H1 (cell line): ENCODE measurements around the gene SYT2. TPM values are rescaled to one million over a fixed set of nuclear protein-coding genes. Genes with fewer than 3 reads are reported as not detected.
"Not testable (repeated sequence)": the region's sequence is repeated elsewhere in the genome, so short reads cannot be mapped to it uniquely, and the experiment has no call there.

Experiments
- CTCF ChIA-PET: fragments of 300-600 bp; sonication (Branson Sonifier 250); formaldehyde crosslinking; loops from one replicate; lab custom pipeline; 2021; ENCODE audit not compliant: partially characterized antibody; lab: Charles Lee
- POLR2A ChIA-PET: fragments of 300-600 bp; sonication (Branson Sonifier 250); formaldehyde crosslinking; loops from one replicate; lab custom pipeline; 2021; ENCODE audit warnings: inconsistent platforms; ENCODE audit not compliant: partially characterized antibody; lab: Charles Lee
- DNase-seq, 2 experiments: peaks; one replicate each; pipeline versions ENCODE4 v3.0.0 to v3.0.0-alpha.2; 2010 to 2022; ENCODE audit warnings: low spot score in 2 of 2, low read depth in 1 of 2, mixed read lengths in 1 of 2
- FAIRE-seq: peaks from 2 replicates; lab custom pipeline; 2011; peaks lifted over from hg19 to GRCh38; lab: Jason Lieb, UNC
- H2AFZ ChIP-seq: 2 replicates; pipeline ENCODE4 v1.8.1; 2012; ENCODE audit warnings: low read length, inconsistent platforms
- H2AK5ac ChIP-seq: 2 replicates; pipeline ENCODE4 v1.6.1; 2013; ENCODE audit warnings: low read depth, low read length
- H2BK120ac ChIP-seq: replicated peaks from 2 replicates; pipeline ENCODE3; 2013; ENCODE audit warnings: low read depth, low read length, inconsistent platforms
- H2BK12ac ChIP-seq: 2 replicates; pipeline ENCODE4 v1.6.1; 2013; ENCODE audit warnings: low read depth, low read length
- H2BK15ac ChIP-seq: 2 replicates; pipeline ENCODE4 v1.6.1; 2013; ENCODE audit warnings: low read length
- H2BK20ac ChIP-seq: 2 replicates; pipeline ENCODE4 v1.6.1; 2013; ENCODE audit warnings: low read length
- H2BK5ac ChIP-seq: 2 replicates; pipeline ENCODE4 v1.6.1; 2013; ENCODE audit warnings: low read depth, low read length
- H3K14ac ChIP-seq: 2 replicates; pipeline ENCODE4 v1.6.1; 2013; ENCODE audit warnings: inconsistent platforms; ENCODE audit not compliant: insufficient read length
- H3K18ac ChIP-seq: 2 replicates; pipeline ENCODE4 v1.6.1; 2013; ENCODE audit warnings: low read length; ENCODE audit errors: extremely low read depth
- H3K23ac ChIP-seq: 2 replicates; pipeline ENCODE4 v1.6.1; 2013; ENCODE audit warnings: inconsistent platforms; ENCODE audit not compliant: insufficient read length
- H3K23me2 ChIP-seq: 2 replicates; pipeline ENCODE4 v1.6.1; 2013; ENCODE audit warnings: low read depth, low read length
- H3K27ac ChIP-seq: 2 replicates; pipeline ENCODE4 v1.6.1; 2011; ENCODE audit warnings: low read depth, low read length, inconsistent platforms
- H3K27me3 ChIP-seq, 4 experiments: replicated peaks in 1 of 4; 1 replicate in 1 of 4; 2 replicates in 3 of 4; pipeline versions ENCODE4 v1.6.1 to v1.8.1; 2011 to 2013; ENCODE audit warnings: low read length in 3 of 4, mild to moderate bottlenecking in 3 of 4, inconsistent platforms in 2 of 4, mixed read lengths in 2 of 4, moderate library complexity in 1 of 4; ENCODE audit not compliant: control insufficient read depth in 3 of 4, insufficient read depth in 3 of 4; ENCODE audit errors: extremely low read depth in 1 of 4
- H3K36me3 ChIP-seq, 4 experiments: 2 replicates each; pipeline versions ENCODE4 v1.6.1 to v1.8.1; 2011 to 2013; ENCODE audit warnings: mild to moderate bottlenecking in 4 of 4, low read length in 3 of 4, moderate library complexity in 2 of 4, control low read depth in 1 of 4, inconsistent platforms in 1 of 4; ENCODE audit not compliant: insufficient read depth in 4 of 4, control insufficient read depth in 2 of 4
- H3K4ac ChIP-seq: replicated peaks from 2 replicates; pipeline ENCODE3; 2013; ENCODE audit warnings: low read length, low read depth, mixed read lengths, inconsistent platforms; ENCODE audit not compliant: insufficient read length
- H3K4me1 ChIP-seq, 4 experiments: replicated peaks in 1 of 4; 1 replicate in 1 of 4; 2 replicates in 3 of 4; pipeline versions ENCODE4 v1.6.1 to v1.8.1; 2011 to 2013; ENCODE audit warnings: low read length in 3 of 4, inconsistent platforms in 2 of 4, mixed read lengths in 1 of 4; ENCODE audit not compliant: insufficient read depth in 4 of 4, control insufficient read depth in 3 of 4
- H3K4me2 ChIP-seq, 2 experiments: 2 replicates each; pipeline versions ENCODE4 v1.6.1 to v1.8.1; 2011 to 2013; ENCODE audit warnings: low read depth in 2 of 2, low read length in 2 of 2, control low read depth in 1 of 2, inconsistent platforms in 1 of 2, mild to moderate bottlenecking in 1 of 2; ENCODE audit not compliant: insufficient read depth in 1 of 2
- H3K4me3 ChIP-seq, 4 experiments: fragments of 200-600, 300-600 bp in 1 of 4; sonication (generic), shearing (Covaris generic), sonication (Bioruptor Twin) in 1 of 4; 2 replicates each; pipeline versions ENCODE4 v1.5.1 to v1.8.1; 2011 to 2016; ENCODE audit warnings: low read length in 4 of 4, low read depth in 3 of 4, control low read depth in 2 of 4, inconsistent platforms in 2 of 4, mild to moderate bottlenecking in 2 of 4, mixed read lengths in 1 of 4, moderate library complexity in 1 of 4; ENCODE audit not compliant: insufficient read depth in 2 of 4; ENCODE audit errors: extremely low read depth in 1 of 4
- H3K56ac ChIP-seq: replicated peaks from 2 replicates; pipeline ENCODE3; 2013; ENCODE audit warnings: low read depth, mild to moderate bottlenecking, mixed read lengths, low read length, inconsistent platforms; ENCODE audit not compliant: insufficient read length
- H3K79me1 ChIP-seq: 2 replicates; pipeline ENCODE4 v1.6.1; 2013; ENCODE audit warnings: low read depth, low read length, control low read depth
- H3K79me2 ChIP-seq, 2 experiments: 2 replicates each; pipeline versions ENCODE4 v1.6.1 to v1.8.1; 2012 to 2013; ENCODE audit warnings: low read length in 2 of 2, mild to moderate bottlenecking in 2 of 2, inconsistent platforms in 1 of 2; ENCODE audit not compliant: insufficient read depth in 2 of 2, control insufficient read depth in 1 of 2
- H3K9ac ChIP-seq, 4 experiments: replicated peaks in 1 of 4; 1 replicate in 1 of 4; 2 replicates in 3 of 4; pipeline versions ENCODE4 v1.6.1 to v1.8.1; 2011 to 2013; ENCODE audit warnings: low read depth in 3 of 4, low read length in 3 of 4, control low read depth in 2 of 4, mild to moderate bottlenecking in 2 of 4, moderate library complexity in 2 of 4, inconsistent platforms in 1 of 4; ENCODE audit errors: extremely low read depth in 1 of 4
- H3K9me3 ChIP-seq, 2 experiments: 2 replicates each; pipeline versions ENCODE4 v1.6.1 to v1.8.1; 2012 to 2013; ENCODE audit warnings: mild to moderate bottlenecking in 2 of 2, moderate library complexity in 2 of 2, control low read depth in 1 of 2, inconsistent platforms in 1 of 2, low read depth in 1 of 2, low read length in 1 of 2, mixed read lengths in 1 of 2; ENCODE audit not compliant: insufficient read depth in 2 of 2
- H4K20me1 ChIP-seq, 2 experiments: replicated peaks in 1 of 2; 2 replicates each; pipeline versions ENCODE3 to v1.8.1; 2011 to 2013; ENCODE audit warnings: inconsistent platforms in 2 of 2, low read length in 2 of 2, mild to moderate bottlenecking in 1 of 2; ENCODE audit not compliant: insufficient read depth in 2 of 2, control insufficient read depth in 1 of 2
- H4K5ac ChIP-seq: 2 replicates; pipeline ENCODE4 v1.6.1; 2013; ENCODE audit warnings: low read length, low read depth, mixed read lengths, inconsistent platforms; ENCODE audit not compliant: insufficient read length
- H4K8ac ChIP-seq: 2 replicates; pipeline ENCODE4 v1.8.0; 2013; ENCODE audit warnings: mild to moderate bottlenecking, moderate library complexity, low read length, inconsistent platforms; ENCODE audit not compliant: insufficient read depth; ENCODE audit errors: extremely low read depth
- H4K91ac ChIP-seq: replicated peaks from 2 replicates; pipeline ENCODE3; 2013; ENCODE audit warnings: low read length, mixed read lengths, inconsistent platforms; ENCODE audit not compliant: insufficient read length
- CHD1 ChIP-seq: IDR thresholded peaks from 2 replicates; pipeline ENCODE4 v1.6.1; 2012; ENCODE audit warnings: low read depth, low read length, improper control_type of control experiment
- SP1 ChIP-seq: IDR thresholded peaks from 2 replicates; pipeline ENCODE4 v1.6.1; 2011; ENCODE audit warnings: low read depth, low read length
- WGBS, 2 experiments: shearing (Covaris generic) in 1 of 2; methylation state at CpG; one replicate each; pipeline versions ENCODE4 v1.1.6 to v1.1.7; 2013 to 2015; ENCODE audit warnings: low lambda C conversion rate in 2 of 2, mixed read lengths in 2 of 2, inconsistent platforms in 1 of 2, low coverage in 1 of 2, missing lambda C conversion rate in 1 of 2; ENCODE audit not compliant: insufficient replicate concordance in 2 of 2, insufficient coverage in 1 of 2, insufficient read length in 1 of 2; ENCODE audit errors: extremely low coverage in 1 of 2, missing lambda C conversion rate in 1 of 2; 5-methylcytosine and 5-hydroxymethylcytosine counted together
- polyA plus RNA-seq, 7 experiments: library from polyadenylated mRNA; depleted of rRNA in 3 of 7; stranded (reverse) in 5 of 7; unstranded in 2 of 7; fragments of >200 nt in 5 of 7; fragments of 200-250 nt in 2 of 7; gene quantifications; 1 replicate in 5 of 7; 2 replicates in 1 of 7; 4 replicates in 1 of 7; pipeline versions ENCODE4 v1.2.1 to v1.2.3, GENCODE V29; 2011 to 2013; ENCODE audit warnings: missing spikeins in 2 of 7, mixed read lengths in 2 of 7
- total RNA-seq: library from RNA; stranded (reverse); fragmentation: NEBNext Ultra II Directional; extraction: Animal tissue kit (Norgen Biotek cat#: 25700); gene quantifications from 2 replicates; pipeline ENCODE4 v1.2.1, GENCODE V29; 2021
- TF ChIP-seq, protein P1 (sequence below): IDR thresholded peaks from 2 replicates; pipeline ENCODE4 v1.6.1; 2012; ENCODE audit warnings: low read length, inconsistent platforms

SYT2 gene
- total and polyA plus RNA-seq, 2 of the 8 experiments (the other 6 are each of a cell fraction or from before 2014, with no cell fraction given): 2.8 to 11.0 TPM

DNA sequence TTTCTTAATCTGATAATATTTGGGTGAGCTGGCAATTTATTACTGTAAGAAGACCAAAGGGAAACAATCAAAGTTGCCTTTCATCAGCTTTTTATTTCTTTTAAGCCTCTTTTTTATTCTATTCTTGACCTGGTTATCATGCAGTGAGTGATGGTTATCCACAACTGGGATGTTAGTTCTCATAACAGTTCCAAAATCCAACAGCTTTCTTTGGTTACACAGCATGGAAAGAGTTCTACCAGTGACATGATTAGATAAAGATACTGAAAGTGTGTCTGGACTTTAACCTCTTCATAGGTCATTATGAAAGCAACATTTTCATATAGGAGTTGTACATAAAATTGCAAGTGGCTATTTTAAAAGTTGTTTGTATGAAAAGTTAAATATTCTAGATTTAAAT, 163.0 kb downstream of the SYT2 start (continued):
- TF ChIP-seq CHD1 (no peak), SP1 (no peak)
- TF ChIP-seq, protein P1, sequence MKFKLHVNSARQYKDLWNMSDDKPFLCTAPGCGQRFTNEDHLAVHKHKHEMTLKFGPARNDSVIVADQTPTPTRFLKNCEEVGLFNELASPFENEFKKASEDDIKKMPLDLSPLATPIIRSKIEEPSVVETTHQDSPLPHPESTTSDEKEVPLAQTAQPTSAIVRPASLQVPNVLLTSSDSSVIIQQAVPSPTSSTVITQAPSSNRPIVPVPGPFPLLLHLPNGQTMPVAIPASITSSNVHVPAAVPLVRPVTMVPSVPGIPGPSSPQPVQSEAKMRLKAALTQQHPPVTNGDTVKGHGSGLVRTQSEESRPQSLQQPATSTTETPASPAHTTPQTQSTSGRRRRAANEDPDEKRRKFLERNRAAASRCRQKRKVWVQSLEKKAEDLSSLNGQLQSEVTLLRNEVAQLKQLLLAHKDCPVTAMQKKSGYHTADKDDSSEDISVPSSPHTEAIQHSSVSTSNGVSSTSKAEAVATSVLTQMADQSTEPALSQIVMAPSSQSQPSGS: no peak
- TF ChIP-seq, all 59 proteins: peak for 0

DNA sequence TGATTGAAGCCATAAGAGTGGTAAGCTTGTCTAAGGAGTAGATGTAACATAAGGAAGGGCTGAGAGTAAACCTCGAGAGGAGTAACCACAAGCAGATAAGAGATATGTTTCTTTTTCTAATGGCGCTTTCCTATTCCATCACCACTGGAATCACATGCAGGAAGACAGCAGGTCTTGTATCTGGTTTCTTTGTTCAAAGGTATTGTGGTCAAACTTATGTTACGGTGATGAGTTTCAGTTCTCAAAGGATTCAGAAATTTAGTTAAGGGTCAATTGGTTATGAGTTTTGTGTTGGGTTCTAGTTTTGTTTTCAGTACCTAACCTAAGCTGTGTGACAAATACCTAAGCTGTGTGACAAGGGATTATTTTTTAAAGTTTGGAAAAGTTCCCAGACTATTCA, 163.5 kb downstream of the SYT2 start:
- H3K4me3 ChIP-seq, H3K36me3 ChIP-seq, H4K20me1 ChIP-seq, DNase-seq, H4K8ac ChIP-seq, H2BK15ac ChIP-seq, H3K79me2 ChIP-seq, H3K27ac ChIP-seq, H3K18ac ChIP-seq, H3K23me2 ChIP-seq, H3K9me3 ChIP-seq, H3K4ac ChIP-seq, H3K23ac ChIP-seq, H3K4me1 ChIP-seq, H3K27me3 ChIP-seq, POLR2A ChIA-PET, H3K9ac ChIP-seq, H4K5ac ChIP-seq, H2BK12ac ChIP-seq, H2BK5ac ChIP-seq, H2BK20ac ChIP-seq, H3K56ac ChIP-seq, H2AK5ac ChIP-seq, H2AFZ ChIP-seq, H3K4me2 ChIP-seq, H3K79me1 ChIP-seq, H4K91ac ChIP-seq, H3K14ac ChIP-seq, FAIRE-seq, H2BK120ac ChIP-seq: not testable (repeated sequence)
- 93% methylated on average over 3 of the region's 3 CpGs; no CpG with 5 or more reads in 1 of the 2 experiments for WGBS, 2 experiments
- CTCF ChIA-PET: interaction anchor here (0.6 to 3.6 kb wide), 4 partner anchors 15 to 45 kb away, joined by 3 to 11 read pairs (median 4); no protein-coding TSS in a partner anchor
